HG03135 (cell line): ENCODE measurements around the gene EMC9.

ENCODE experiments used
- ATAC-seq: cut with Tn5 transposase; IDR thresholded peaks from one replicate; pipeline ENCODE4 v1.9.1; 2021; ENCODE audit warnings: mild to moderate bottlenecking, moderate library complexity; ENCODE audit not compliant: unreplicated experiment

EMC9 gene

DNA sequence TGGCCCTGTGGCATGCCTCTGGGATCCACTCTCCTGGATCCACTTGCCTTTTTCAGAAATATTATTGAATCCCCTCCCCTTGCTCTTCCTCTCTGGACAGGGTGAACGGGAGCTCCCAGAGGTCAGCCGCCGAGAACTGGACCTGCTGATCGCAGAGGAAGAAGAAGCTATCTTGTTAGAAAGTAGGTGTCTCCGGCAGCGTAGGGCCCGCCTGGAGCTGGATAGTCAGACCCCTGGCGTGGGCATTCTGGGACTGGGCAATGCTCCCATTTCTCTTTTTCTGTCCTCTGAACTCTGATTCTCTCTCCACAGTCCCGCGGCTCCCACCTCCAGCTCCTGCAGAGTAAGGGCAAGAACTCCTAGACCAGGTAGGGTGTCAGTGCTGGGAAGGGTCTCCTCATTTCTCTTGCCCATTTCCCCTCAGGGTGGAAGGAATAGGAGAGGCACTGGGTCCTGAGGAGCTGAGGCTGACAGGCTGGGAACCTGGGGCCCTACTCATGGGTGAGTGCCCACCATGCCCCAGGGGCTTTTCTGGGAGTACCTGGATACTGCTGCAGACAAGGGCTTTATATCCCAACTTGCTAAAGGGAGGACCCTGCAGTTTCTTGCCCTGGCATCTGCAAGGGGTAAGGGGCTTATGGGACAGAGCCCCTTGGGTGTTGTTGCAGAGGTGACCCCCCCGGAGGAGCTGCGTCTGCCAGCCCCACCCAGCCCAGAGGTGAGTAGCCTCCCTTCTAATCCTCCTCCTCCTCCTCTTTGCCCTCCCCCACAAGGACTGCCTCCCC lies 35.8 kb upstream of the EMC9 start:
- no peak for ATAC-seq

DNA sequence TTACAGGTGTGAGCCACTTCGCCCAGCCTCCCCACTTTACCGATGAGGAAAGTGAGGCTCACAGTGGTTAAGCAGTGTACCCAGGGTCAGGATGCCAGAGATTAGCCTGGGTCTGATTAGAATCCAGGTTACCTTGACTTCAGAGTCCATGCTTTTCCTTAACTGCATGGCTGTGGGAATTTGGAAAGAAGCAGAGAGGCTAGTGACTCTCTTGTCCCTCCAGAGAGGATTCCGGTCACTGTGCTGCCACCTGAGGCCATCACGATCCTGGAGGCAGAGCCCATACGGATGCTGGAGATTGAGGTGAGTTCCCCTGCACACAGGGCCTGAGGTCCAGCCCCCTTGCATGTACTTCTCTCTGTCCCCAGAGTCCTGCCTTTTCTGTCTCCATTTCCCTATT lies 35.2 kb upstream of the EMC9 start:
- no peak for ATAC-seq

DNA sequence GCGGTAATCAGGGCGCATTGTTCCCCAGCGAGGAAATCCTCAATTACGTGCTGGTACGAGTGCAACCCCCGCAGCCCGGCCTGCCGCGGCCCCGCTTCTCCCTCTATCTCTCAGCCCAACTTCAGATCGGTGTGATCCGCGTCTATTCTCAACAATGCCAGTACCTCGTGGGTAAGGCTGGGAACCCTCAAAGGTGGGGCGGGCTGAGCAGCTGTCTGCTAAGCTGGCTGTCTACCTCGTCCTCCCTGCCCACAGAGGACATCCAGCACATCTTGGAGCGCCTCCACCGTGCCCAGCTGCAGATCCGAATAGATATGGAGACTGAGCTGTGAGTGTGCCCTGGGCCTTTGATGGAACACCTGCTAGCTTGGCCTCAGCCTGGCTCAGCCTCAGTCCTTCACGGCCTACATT lies 31.5 kb upstream of the EMC9 start:
- ATAC-seq: no peak

DNA sequence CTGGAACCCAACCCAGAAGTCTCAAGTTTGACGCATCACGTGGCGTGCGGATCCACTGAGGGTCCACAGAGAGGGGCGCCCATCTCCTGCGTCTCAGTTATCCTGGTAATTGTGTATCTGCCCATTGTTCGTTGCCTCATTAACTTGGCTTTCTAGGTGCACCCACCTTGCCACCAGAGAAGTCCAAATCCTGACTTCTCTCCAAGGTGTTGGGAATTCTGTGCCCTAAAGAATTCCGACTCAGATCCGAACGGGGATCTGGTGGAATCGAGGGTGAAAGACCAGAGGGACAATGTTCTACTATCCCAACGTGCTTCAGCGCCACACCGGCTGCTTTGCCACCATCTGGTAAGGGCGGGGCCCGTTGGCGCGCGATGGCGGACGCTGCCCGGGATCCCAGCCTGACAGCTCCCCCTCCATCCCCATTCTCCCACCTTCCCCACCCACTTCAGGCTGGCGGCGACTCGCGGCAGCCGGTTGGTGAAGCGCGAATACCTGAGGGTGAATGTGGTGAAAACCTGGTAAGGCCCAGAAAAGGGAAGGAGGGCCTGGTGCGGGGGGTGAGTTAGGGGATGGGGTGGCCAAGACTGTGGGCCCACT lies 31.0 kb upstream of the EMC9 start:
- ATAC-seq: no peak

DNA sequence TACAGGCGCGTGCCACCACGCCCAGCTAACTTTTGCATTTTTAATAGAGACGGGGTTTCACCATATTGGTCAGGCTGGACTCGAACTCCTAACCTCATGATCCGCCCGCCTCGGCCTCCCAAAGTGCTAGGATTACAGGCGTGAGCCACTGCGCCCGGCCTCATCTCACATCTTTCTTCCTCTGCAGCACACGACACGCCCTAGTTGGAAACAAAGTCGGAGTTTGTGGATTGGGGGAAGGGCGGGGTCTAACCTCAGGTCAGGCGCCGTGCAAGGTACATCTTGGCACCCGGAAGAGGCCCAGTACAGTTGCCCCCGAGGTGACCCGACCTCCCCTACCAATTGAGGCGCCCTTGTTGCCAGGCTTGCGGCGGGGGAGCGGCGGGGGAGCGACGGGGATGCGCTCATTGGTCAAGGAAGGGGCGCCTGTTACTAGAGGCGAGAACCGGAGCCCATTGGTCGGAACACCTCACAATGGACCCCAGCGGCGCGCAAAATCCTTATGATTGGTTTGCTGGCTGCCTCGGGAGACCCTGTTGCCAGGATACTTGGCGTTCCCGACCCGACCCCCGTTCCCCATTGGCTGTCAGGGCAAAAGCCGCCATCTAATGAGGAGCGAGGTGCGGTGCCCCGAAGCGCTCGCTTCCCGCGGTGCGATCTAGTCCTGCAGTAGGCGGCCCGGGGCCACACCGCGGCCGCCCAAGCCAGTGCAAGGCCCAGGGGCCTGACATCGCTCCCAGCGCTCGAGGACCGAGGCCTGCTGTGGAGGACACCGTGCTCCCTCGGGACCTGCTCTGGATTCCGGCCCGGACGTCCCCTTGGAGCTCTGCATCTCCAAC lies 30.2 kb upstream of the EMC9 start, which contains the start of gene REC8:
TSS of gene REC8 (plus strand) at position 659 of the 839 bp plus-strand sequence. CDS start 473 bp downstream, outside the sequence.
- ATAC-seq: peak; percentile 85

DNA sequence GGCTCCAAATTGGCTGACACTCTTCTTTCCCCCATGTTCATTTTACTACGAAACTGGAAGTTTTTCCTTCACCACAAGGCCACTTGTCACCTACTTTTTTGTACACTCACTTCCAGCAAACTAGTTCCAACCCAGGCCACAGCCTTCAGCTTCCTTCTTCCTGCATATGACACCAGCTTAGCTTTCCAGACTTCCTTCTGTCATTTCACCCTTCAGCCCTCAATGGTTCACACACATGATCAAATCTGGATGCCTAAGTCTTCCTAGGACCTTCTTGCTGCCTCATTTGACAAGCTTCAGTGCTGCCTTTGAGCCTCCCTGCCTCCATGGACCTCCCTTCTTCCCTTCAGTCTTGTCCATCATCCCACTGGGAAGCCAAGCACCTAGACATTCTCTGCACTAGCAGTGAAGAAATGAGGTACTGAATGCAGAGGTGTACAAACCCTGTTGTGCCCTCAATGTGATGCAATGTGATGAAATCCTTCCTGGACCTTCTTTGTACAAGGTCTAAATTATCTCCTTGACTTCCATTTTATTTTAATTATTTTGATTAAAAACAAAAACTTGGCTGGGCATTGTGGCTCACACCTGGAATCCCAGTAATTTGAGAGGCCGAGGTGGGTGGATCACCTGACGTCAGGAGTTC lies 26.2 kb upstream of the EMC9 start:
- ATAC-seq: no peak

DNA sequence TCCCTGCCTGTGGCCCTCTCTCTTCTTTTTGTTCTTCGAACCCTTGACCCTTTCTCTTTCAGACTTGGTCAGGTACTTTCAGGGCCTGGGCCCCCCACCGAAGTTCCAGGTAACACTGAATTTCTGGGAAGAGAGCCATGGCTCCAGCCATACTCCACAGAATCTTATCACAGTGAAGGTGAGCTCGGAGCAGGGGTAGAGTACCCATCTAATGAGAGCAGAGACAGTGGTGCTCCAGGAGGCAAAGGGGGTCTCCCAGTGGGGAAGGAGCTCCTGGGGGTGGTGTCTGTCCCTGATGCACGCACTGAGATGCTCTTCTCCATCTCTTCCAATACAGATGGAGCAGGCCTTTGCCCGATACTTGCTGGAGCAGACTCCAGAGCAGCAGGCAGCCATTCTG lies 24.4 kb upstream of the EMC9 start:
- no peak for ATAC-seq

DNA sequence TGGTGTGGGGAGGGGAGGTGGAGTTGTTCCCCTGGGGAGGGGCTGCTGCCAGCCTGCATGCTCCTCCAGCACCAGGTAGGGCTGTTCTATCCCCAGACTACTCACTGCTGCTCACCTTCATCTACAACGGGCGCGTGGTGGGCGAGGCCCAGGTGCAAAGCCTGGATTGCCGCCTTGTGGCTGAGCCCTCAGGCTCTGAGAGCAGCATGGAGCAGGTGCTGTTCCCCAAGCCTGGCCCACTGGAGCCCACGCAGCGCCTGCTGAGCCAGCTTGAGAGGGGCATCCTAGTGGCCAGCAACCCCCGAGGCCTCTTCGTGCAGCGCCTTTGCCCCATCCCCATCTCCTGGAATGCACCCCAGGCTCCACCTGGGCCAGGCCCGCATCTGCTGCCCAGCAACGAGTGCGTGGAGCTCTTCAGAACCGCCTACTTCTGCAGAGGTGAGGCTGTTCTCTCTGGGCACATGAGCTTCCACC lies 23.2 kb upstream of the EMC9 start:
- no peak for ATAC-seq

DNA sequence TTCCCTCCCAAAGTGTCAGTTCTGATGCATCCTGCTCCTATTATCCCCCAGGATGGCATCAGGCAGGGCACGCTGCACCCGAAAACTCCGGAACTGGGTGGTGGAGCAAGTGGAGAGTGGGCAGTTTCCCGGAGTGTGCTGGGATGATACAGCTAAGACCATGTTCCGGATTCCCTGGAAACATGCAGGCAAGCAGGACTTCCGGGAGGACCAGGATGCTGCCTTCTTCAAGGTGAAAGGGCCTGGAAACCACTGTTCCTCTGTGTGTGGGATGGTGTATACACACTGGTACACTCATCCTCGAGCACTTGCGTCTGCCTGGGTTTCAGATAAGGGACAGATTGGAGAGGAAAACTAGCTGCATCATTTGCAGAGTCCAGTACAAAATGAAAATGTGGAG lies 20.7 kb upstream of the EMC9 start:
- ATAC-seq: no peak

DNA sequence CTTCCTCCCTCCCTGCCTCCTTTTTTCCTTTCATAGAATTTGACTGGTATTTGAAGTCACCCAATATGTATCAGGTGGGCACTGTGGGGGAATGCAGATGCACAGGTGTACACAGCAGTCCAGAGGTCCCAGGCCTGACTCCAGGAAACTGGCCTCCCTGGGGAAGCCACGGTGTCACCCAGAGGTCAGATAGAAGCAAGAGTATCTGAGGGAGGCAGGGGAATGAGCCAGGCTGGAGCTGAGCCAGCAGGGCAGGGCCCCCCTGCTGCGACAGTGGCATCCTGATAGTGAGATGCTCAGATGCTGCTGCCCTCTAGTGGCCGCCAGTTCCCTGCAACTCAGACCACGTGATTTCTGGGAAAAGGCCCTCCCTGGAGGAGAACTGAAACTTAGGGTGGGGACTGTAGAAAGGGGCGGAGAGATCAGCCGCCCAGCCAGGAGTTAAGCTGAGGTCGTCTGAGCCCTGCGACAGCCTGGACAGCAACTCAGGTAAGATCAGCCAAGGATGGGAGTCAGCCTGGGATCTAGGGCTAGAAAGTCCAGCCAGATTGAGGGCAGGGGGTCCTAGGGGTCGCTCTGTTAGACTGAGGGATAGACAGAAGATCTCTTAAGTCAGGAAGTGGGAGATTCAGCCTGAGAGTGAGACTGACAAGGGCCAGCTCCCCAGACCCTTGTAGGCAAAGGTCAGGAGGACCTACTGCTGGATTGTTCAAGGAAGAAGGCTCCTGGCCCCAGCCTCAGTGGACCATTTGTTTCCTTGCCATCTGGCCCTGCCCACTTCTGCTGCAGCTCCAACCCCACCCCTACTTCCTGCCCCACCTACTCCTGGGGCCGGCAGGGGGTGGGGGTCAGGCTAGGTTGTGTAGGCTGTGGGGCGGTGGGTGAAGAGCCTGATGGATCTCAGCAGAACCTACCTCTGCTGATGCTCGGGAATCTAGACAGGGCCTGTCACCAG lies 19.7 kb upstream of the EMC9 start, which contains the start of gene IRF9:
TSS of gene IRF9 (plus strand) at position 416 of the 955 bp plus-strand sequence. CDS start 880 bp downstream, outside the sequence.
- peak; percentile 78 for ATAC-seq

DNA sequence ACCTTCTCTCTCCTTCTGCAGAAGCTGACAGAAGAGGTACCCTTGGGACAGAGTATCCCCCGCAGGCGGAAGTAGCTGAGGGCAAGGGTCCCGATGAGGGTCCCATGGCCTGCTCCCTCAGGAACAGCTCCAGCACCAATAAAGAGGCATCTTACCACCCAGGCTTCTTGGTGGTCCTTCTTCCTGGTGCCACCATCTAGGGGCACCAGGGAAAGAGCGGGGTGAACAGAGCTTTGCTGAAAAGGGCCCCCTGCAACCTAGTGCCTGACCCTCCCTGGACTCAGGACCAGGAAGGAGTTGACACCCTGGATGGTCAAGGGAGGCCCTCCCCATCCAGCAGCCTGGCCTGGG lies 19.1 kb upstream of the EMC9 start:
- ATAC-seq: peak; percentile 6

DNA sequence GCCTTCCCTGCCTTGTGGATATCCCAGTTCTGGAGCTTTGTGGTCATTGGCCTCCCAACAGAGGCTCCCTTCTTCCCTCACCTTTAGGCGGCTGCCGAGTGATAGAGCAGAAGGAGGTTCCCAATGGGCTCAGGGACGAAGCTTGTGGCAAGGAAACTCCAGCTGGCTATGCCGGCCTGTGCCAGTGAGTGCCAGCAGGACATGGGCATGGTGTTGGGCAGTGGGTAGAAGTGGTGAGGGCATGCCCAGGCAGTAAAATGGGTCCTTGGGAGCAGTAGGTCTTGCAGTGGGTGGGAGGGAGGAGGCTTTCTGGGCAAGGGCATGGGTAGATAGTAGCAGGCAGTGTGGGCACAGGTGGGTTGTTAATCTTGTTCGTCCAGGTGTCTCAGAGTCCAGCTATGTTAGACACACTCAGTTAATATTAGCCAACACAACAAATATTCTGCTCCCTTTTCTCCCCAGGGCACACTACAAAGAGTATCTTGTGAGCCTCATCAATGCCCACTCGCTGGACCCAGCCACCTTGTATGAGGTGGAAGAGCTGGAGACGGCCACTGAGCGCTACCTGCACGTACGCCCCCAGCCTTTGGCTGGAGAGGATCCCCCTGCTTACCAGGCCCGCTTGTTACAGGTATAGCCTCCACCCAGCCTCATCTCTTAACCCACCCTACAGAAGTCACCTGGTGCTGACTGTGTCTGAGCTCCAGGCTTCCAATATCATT lies 18.5 kb upstream of the EMC9 start:
- ATAC-seq: no peak

DNA sequence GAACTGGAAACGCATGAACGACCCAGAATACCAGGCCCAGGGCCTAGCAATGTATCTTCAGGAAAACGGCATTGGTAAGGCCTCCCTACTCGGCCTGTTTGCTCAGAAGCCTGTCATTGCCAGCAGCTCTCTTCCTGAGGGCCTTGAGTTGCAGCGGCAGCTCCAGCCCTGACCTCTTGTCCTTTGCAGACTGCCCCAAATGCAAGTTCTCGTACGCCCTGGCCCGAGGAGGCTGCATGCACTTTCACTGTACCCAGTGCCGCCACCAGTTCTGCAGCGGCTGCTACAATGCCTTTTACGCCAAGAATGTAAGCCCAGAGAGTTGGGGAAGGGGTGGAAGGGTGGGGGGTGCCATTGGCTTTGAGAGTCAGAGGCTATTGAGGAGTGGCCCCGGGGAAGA lies 15.9 kb upstream of the EMC9 start:
- no peak for ATAC-seq

DNA sequence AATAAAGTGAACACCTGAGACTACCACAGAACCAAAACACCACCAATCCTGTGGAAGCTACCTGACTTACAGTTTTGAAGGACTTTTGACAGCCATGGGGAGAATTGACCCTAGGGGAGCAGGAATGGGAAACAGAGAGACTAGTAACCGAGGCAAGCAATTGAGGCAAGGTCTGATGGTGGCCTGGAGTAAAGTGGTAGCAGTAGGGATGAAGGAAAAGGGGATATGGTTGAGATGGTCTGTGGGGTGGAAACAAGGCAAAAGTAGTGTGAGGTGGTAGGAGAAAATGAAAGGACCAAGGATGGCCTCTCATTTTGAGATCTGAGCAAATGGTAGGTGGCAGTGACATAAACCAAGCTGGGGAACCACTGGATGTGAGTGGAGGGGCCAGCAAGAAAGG lies 15.4 kb upstream of the EMC9 start:
- ATAC-seq: no peak

DNA sequence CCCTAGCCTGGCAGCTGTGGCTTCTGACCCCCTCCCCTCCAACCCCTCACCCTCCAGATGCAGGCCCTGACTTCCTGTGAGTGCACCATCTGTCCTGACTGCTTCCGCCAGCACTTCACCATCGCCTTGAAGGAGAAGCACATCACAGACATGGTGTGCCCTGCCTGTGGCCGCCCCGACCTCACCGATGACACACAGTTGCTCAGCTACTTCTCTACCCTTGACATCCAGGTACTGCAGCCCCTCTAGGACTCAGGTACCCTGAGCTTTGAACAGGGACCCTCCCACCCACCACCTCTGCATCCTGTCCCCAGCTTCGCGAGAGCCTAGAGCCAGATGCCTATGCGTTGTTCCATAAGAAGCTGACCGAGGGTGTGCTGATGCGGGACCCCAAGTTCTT lies 13.7 kb upstream of the EMC9 start:
- ATAC-seq: no peak

DNA sequence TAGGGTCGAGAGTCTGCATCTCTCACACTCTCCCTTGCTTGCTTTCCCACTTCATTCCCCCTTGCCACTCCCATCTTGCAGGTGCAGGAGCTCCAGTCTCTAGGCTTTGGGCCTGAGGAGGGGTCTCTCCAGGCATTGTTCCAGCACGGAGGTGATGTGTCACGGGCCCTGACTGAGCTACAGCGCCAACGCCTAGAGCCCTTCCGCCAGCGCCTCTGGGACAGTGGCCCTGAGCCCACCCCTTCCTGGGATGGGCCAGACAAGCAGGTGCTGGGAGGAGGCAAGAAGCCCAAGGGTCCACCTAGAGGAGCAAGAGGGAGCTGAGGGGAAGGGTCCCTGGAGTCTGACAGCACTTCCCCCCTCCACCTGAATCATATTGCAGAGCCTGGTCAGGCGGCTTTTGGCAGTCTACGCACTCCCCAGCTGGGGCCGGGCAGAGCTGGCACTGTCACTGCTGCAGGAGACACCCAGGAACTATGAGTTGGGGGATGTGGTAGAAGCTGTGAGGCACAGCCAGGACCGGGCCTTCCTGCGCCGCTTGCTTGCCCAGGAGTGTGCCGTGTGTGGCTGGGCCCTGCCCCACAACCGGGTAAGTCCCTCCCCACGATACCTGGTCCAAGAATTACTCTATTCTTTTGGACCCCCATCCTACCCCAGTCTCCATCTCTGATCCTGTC lies 10.2 kb upstream of the EMC9 start:
- ATAC-seq: no peak

DNA sequence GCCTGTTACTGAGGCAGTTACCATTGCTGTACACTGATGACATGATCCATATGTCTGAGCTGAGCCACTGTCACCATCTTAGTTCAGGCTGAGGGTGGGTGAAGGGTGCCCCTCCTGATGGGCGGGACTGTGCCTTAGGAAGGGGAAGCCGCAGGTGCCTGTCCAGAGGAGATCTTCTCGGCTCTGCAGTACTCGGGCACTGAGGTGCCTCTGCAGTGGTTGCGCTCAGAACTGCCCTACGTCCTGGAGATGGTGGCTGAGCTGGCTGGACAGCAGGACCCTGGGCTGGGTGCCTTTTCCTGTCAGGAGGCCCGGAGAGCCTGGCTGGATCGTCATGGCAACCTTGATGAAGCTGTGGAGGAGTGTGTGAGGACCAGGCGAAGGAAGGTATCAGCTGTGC lies 9.6 kb upstream of the EMC9 start:
- no peak for ATAC-seq

DNA sequence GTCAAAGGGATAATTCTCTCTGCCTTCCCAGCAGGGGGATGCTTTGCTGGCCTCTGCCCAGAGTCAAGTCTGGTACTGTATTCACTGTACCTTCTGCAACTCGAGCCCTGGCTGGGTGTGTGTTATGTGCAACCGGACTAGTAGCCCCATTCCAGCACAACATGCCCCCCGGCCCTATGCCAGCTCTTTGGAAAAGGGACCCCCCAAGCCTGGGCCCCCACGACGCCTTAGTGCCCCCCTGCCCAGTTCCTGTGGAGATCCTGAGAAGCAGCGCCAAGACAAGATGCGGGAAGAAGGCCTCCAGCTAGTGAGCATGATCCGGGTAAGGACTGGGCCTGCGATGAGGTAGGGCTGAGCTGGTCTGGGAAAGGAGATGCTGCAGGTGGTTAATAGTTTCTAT lies 9.2 kb upstream of the EMC9 start:
- no peak for ATAC-seq

DNA sequence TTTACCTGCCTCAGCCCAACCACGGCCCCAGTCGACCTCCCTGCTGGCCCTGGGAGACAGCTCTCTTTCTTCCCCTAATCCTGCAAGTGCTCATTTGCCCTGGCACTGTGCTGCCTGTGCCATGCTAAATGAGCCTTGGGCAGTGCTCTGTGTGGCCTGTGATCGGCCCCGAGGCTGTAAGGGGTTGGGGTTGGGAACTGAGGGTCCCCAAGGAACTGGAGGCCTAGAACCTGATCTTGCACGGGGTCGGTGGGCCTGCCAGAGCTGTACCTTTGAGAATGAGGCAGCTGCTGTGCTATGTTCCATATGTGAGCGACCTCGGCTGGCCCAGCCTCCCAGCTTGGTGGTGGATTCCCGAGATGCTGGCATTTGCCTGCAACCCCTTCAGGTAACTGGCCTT lies 8.7 kb upstream of the EMC9 start:
- no peak for ATAC-seq
